Ovary (tissue), 3 donors: ENCODE results near the gene SDF2L1.

Experiments used
- CTCF ChIP-seq, 3 donors: fragments of 450-650 bp in 2 of 3; fragments of 200-600 bp in 1 of 3; IDR thresholded peaks; one replicate each; pipeline versions ENCODE4 v1.5.1 to v1.8.0; 2016 to 2022; ENCODE audit warnings: antibody characterized with exemption in 3 of 3, mild to moderate bottlenecking in 1 of 3
- EP300 ChIP-seq: sonication (generic); formaldehyde crosslinking; IDR thresholded peaks from one replicate; pipeline ENCODE4 v1.6.1; 2017; ENCODE audit warnings: antibody characterized with exemption
- POLR2A ChIP-seq: fragments of 450-650 bp; IDR thresholded peaks from one replicate; pipeline ENCODE4 v1.6.1; 2017; ENCODE audit warnings: antibody characterized with exemption, mild to moderate bottlenecking, moderate library complexity
- donor health status: DM: no; HTN: no; CAD: no.

- TF ChIP-seq POLR2A, result peak; percentile 39
- TF ChIP-seq CTCF (IDR thresholded peaks at IDR 0.05), result peak in 2 of 3 donors; percentile 38 to 97
- TF ChIP-seq EP300, result no peak
Measured at GRCh38 chr22:21629255-21630149, 12.6 kb upstream of the SDF2L1 start, which contains the start of gene YDJC.
